NCI-H774 (cell line): ENCODE results near the gene CREB3.

ENCODE experiments used
- DNase-seq: peaks from one replicate; lab custom pipeline; 2025; lab: John Stamatoyannopoulos, UW

Gene CREB3, protein sequence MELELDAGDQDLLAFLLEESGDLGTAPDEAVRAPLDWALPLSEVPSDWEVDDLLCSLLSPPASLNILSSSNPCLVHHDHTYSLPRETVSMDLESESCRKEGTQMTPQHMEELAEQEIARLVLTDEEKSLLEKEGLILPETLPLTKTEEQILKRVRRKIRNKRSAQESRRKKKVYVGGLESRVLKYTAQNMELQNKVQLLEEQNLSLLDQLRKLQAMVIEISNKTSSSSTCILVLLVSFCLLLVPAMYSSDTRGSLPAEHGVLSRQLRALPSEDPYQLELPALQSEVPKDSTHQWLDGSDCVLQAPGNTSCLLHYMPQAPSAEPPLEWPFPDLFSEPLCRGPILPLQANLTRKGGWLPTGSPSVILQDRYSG

DNA sequence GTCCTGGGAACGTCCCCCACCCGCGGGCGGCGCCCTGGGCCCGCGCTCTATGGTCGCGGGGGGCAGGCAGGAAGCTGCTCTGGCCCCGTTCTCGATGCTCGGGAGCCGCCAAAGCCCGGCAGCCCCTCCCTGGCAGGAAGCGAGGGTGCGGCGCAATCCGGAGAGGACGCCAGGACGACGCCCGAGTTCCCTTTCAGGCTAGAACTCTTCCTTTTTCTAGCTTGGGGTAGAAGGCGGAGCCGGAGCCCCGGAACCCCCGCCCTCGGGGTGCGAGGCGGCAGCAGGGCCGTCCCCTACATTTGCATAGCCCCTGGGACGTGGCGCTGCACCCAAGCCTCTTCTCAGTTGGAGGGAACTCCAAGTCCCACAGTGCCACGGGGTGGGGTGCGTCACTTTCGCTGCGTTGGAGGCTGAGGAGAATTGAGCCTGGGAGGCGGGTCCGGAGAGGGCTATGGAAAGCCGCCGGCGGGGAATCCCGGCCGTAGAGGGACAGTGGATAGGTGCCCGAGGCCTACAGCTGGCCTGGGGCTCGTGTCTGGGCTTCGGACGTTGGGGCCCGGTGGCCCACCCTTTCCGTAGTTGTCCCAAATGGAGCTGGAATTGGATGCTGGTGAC lies at the start of gene CREB3, which contains the start of gene TLN1:
CREB3 (plus strand) TSS at position 482 of the 615 bp plus-strand sequence; CDS start at position 589, 107 bp downstream.
TLN1 (minus strand) TSS at position 11 of the 615 bp plus-strand sequence. CDS start 6,501 bp downstream, outside the sequence.
- DNase-seq: peak; percentile 100

DNA sequence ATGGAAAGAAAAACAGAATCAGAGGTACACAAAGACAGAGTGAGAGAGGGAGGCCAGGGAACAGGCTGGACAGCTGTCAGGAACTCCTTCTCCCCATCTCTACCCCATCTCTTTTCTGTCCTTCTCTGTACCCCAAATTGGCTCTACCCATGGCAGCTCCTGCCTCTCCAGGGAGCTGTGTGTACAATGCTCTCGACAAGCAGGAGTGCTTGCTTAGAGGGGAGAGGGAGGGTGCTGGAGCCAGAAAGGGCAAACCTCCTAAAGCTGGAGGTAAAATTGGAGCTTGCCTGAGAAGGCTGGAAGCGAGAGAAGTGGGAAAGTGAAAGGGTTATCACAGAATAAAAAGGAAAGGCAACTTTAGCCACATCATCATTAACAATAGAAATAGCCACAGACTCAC lies 49.1 kb upstream of the CREB3 start:
- DNase-seq: no peak

DNA sequence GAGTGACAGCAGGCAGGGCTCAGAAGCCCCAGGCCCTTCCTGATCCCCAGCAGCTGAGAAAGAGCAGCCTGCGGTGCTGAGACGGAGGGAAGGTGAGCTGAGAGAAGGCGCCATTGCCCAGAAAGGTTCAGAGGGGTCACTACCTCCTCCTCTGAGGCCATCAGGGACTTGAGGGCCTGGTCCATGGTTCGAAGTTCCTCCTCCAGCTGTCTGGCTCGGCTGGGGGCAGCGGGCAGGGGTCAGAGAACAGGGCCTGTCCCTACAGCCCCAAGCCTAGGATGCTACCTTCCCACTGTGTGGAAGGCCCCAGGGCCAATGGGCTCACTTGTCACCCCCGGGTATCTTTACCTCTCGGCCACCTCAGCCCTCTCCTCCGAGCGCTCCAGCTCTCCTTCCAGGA lies 47.5 kb upstream of the CREB3 start:
- no peak for DNase-seq

DNA sequence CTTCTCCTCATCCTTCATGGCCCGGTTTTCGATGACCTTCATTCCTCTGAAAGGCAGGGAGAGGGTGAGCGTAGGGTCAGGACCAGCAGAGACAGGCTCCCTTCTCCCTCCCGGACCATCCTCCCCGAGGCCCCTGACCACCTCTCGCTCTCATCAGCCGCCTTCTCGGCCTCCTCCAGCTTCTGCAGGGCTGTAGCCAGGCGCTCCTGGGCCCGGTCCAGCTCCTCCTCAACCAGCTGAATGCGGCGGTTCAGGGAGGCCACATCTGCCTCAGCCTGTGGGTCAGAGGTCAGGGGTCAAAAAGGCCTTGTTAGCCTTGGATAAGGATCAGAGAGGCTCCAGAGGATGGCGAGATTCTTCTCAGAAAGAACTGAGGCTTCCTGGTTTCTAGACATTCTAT lies 47.0 kb upstream of the CREB3 start:
- DNase-seq: no peak

DNA sequence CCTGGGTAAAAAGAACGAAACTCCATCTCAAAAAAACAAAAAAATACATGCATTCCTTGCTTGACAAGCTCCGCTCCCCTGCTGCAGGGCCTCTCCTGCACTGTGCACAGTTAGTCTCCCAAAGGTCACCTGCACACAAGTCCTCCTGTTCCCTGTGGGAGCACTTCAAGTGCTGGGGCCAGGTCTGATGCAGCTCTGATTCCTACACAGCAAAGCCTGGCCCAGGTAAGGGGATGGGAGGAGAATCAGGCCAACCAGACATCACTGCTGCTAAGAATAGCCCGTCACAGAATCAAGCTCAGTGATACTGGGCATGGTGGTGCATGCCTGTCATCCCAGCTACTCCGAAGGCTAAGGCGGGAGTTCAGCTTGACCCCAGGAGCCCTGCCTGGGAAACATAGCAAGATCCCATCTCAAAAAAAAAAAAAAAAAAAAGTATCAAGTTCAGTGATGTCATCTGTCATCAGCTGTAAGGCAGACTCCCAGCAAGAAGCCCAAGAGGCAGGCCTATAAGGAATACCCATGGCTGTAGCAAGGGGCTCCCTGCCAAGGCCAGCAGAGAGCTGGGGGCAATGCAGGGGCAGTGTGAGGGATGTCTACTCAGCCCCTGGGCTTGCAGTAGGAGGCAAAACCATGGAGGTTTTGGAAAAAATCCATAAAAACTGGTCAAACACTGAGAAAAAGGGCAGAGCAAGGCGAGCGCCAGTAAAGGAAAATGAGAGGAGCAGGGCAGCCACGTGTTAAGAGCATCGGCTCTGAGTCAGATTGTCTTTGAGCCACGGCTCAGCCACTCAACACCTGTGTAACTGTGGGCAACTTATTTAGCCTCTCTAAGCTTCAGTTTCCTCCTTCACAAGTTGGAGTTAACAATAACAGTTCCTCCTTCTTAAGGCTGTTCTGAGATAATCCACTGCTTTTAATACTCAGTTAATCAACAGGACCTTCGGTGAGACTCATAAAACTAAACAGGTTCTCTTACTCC lies 46.0 kb upstream of the CREB3 start:
- no peak for DNase-seq

DNA sequence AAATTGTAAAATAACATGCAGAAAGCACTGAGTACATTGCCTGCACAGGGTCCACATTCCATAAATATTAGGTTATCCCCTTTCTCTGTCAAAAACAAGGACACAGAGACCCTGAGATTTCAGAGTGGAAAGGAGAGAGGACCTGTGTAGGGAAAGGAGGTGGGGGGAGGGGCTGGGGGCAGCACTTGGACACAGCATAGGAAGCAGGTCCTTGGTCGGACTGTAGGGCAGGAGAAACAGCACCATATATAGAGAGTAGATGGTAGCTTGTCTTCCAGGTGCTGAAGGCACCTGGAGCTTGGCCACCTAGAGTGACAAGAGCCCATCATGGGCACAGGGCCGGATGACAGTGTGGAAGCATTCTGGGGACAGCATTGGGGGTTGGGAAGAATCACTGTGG lies 45.2 kb upstream of the CREB3 start:
- DNase-seq: no peak

DNA sequence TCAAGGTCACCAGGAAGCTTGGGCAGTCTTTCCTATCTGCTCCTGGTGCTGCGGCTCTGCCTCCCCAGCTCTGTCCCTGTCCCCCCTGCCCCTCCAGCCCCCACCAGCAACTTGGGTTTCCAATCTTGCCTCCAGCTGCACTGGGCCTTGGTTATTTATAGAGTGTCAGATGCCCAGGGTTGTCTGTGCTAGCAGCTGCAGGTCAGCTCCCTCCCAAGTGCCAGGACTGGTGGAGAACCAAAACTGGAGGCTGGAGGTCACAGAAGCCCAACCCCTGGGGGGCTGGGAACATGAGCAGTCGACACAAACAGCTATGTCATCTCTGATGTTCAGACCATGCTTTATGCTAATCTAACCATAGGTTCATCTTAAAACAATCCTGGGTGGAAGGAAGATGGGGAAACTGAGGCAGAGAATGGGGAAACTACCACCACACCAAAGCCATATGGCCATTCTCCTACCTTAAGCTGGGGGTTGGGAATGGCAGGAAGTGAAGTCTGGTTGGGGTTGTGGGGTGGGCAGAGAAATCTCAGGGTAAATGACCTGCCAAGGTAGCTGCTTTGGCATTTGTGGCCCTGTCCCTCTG lies 44.4 kb upstream of the CREB3 start:
- DNase-seq: no peak

DNA sequence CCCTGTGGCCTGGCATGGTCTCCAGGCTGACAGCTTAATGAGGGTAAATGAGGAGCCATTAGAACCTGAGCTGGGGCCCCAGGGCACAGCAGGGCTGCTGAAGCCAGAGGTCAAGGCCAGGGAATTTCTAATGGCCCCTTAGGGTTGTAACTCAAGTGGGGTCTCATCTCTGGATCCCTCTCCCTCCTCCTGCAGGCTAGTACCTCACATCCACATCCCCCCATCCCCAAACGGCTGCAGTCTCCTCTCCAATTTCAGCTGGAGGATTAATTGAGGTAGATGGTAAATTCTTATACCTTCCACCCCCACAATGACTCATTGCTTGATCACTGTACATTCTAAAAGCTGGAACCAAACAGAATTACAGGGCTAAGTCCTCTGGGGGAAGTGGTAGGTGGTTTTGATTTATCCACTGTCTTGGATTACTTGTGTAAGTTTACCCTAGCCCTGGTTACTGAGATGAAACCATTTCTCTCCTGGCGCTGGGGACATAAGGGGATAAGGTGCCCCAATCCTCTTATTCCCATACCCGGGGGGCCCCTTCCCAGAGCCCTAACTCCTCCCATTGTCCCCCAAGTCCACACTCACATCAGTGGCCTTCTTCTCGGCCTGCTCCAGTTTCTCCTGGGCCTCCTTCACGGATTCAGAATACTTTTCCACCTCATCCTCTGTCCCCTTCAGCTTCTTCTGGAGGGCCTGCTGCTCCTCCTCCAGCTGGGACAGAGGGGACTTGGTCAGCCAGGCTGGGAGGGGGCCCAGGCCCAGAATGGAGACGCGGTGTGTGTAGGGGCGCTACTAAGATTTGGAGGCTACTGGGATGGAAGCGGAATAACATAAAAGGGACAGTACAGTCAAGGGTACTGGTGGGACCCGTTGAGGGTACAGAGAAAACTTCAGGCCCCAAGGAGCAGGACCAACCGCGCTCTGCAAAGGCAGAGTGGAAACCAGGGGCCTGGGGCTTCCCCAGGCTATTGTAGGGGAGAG lies 43.6 kb upstream of the CREB3 start:
- no peak for DNase-seq

DNA sequence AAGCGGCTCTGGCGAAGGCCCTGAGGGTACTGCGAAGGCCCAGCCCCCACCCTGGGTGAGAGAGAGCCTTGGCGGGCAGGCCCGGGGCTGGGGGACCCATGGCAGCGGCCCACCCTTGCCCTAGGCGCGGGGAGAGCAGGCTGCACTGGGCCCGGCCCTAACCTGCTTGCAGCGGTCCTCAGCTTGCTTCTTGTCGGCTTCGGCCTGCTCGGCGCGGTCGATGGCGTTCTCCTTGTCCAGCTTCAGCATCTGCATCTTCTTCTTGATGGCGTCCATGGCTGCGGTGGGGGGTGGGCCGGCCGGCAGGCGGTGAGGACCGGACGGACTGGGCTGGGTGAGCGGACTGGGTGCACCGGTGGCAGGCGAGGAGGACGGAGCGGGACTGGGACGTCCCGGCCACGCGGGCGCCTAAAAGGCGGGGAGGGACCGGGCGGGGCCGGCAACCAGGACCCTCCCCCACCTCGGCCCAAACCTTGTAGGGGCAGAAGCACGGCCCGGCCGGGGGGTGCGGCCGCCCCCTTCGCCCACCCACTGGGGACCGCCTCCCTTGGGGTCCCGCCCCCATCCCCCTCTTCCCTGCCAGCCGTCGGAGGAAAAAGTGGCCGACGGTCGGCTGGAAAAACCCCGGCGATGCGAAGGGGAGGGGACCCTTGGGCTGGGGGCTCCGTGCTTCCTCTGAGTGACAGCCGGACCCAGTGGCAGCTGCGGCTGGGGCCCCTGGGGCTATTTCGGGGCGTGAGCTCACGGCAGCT lies 42.7 kb upstream of the CREB3 start, which contains the start of gene TPM2:
TPM2 (minus strand) TSS at position 384 of the 752 bp plus-strand sequence; CDS start at position 276, 108 bp downstream.
- DNase-seq: no peak

DNA sequence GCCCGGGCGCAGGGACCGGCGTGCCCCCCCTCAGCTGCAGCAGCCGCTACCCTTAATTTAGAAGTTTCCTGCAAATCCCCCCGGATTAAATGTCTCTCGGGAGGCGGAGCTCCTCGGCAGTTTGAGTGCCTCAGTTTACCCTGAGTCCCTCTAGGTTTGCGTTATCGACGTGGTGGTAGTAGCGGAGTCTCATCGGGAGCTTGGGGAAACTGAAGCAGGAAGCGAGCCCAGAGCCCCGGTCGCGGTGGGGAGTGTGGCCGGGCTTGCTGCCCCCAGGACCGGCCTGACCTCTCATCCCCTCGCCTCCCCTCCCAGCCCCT lies 42.2 kb upstream of the CREB3 start:
- no peak for DNase-seq

DNA sequence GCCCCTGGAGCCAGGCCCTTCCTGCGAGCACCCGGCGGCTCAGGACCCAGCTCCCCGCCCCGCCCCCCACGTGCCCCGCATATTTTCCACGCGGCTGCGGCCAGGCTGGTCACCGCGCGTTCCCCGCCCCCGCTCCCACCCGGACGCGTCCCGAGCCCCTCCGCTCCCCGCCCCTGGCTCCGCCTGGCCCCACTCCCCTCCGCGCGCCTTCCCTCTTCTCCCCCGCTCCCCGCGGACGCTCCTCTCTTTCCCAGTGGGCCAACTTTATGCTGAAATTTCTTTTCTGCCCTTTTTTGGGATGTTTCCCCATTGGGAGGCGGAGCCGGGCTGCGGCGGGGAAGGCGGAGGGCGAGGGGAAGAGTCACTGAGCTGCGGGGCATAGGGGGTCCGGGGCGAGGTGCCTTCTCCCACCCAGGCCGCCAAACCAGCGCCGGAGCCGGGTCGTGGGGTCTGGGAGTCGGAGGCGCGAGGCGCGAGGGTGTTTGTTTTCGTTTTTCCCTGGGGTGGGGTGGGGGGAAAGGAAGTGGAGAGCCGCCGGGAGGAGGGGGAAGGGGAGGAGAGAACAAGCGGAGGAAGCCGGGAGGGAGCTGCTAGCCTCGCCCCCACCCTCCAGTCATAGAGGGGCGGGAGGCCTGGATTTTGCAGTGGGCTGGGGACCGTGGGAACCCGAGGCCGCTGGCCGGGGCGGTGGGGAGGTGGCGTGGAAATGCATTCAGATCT lies 41.7 kb upstream of the CREB3 start:
- DNase-seq: peak; percentile 6

DNA sequence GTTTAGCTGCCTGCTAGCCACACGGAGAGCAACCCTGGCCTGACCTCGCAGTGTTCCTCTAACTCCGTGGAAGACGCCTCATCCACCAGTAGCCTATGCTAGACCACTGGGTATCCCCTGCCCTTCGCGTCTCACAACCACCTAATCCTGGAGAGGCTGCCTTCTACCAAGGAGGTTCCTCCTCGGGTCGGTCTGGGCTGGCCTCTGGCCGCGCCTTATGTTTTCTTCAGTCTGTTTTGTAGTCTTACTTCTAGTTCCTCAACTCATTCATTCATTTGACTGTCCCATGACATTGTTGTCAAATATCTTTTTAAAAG lies 41.2 kb upstream of the CREB3 start:
- DNase-seq: no peak

DNA sequence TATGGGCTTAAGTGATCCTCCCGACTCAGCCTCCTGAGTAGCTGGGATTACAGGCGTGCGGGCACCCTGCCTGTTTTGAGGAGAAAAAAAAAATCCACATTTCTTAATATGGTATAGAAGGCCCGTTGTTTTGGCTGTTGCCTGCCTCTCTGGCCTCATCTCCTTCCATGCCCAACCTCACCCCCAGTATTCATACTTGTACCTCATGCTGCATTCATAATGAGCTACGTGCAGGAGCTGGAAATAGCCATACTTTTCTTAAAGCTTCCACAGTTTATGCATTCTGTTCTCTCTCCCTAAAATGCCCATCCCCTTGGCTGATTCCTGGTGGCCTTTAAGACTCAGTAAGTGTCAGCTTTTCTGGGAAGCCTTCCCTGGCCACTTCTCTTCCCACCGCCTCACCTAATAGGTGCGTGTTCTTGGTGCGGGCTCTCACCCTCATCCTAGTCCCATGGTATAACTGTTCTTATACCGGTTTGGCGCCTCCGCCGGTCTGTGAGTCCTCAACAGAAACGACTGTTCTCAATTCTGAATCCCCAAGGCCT lies 40.6 kb upstream of the CREB3 start:
- DNase-seq: no peak

DNA sequence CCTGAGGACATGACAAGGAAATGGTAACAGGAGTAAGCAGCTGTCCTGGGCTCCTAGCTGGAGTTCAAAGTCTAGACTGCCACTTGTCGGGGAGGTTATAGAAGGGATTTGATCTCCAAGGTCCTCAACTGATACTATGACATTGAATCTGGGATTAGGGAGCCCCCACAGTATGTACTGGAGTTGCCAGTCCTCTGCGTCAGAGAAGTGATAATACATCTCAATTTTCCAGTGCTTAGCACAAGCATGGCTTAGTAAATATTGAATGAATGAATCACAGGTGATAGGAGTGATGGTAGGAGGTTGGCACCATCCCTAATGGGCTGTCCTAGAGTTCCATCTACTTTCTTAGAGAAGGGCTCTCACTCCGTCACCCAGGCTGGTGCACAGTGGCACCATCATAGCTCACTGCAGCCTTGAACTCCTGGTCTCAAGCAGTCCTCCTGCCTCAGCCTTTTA lies 36.5 kb upstream of the CREB3 start:
- DNase-seq: no peak

DNA sequence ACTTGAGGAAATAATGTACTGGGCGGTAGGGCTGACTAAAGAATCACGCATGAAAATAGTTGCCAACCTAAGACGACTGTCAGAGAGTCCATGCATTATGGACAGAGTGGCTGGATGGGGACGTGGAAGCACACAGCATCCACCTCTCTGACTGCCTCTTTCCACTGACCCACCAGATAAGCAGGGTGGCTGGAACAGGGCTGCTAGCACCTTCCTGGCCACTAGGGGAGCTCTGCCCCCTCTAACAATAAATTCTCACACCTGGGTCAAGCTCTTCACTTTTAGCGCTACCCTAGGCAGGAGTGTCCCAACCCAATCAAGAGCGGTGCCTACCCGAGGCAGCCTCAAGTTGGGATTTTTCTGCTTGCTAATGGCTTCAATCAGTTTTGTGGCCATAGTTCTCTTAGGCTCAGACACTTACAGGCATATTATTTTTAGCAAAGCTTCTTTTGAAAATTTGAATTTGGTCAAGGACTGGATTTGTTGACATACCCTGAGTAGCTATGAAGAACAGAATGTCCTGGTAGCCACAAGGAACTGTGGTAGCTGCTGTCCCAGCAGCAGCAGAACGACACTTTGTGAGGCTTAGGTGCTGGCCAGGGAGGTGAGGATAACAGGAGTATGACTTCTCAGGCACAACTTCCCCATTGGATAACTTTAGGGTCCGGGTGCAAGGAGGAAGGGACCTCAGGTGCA lies 35.8 kb upstream of the CREB3 start:
- peak; percentile 3 for DNase-seq

DNA sequence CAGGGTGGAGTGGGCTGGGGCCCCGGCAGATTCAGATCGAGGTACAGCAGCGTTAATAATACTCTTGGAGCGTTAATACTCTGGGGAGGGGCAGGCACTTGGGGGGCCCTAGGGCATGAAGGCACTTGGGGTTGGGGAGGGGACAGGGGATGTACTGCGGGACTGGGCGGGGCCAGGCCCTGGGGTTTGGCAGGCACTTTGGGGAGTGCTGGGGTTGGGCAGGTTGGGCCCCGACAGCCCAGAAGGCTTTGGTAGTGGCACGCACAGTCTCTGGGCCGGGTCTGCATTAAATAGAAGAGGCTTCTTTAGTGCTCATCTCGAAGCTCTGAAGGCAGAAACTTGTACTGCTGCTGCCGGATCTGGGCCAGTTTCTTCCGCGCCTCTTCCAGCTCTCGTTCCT lies 35.0 kb upstream of the CREB3 start:
- no peak for DNase-seq

DNA sequence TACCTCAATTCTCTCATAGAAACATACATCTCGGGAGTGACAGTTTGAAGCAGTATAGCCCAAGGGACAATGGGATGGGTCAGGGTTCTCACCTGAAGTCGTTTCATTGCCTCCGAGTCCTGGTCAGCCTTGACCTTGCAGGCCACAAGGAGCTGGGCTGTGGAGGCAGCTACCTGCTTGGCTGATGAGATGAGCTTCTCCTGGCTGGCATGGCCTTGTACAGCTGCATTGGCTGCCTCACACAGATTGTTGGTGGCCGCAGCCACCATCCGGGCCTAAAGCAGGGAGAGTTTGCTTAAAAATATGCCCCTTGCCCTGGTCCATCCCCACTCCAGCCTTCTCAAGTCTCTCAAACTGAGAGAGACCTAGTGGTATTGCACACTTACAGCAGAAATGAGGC lies 34.2 kb upstream of the CREB3 start:
- no peak for DNase-seq

DNA sequence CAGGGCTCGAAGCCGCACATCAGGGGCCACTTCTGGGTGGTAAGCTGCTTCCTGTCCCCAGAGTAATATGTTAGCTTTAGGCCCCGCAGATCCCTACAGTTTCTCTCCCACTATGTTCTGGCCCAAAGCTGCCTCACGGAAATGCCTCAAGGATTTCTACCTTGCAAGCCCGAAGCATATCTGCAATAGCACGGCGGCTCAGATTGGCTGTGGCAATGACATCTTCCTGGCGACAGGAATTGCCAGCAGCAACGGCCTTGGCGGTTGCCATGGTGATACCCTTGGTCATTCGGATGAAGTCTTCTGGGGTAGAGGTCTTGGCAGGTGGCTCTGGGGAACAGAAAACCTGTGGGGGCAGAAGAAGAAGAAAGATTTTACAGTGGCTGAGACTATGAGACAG lies 32.4 kb upstream of the CREB3 start:
- no peak for DNase-seq

DNA sequence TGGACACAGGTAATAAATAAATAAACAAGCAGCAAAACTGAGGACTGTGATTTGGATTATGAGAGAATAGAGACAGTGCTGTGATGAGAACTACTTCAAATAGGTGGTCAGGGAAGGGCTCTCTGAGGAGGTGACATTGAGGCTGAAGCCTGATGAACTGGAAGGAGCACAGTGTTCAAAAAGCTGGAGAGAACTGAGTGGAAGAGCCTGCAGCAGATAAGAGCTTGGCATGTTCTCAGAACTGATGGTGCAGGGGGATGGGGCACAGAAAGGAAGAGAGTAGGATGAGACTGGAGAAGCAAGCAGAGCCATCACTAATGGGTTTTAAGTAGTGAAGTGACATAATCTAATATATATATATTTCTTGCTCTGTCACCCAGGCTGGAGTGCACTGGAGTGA lies 31.5 kb upstream of the CREB3 start:
- no peak for DNase-seq
